Neural progenitor cell (in vitro differentiated cells): ENCODE data around the gene ITPR3. TPM values are rescaled to one million over a fixed set of nuclear protein-coding genes. Genes with fewer than 3 reads are reported as not detected.

Source experiments
- DNase-seq: peaks from one replicate; pipeline ENCODE4 v3.0.0-alpha.2; 2016; ENCODE audit warnings: low spot score
- H2AFZ ChIP-seq: fragments of 200-600 bp; sonication (generic); replicated peaks from 2 replicates; pipeline ENCODE4 v1.6.1; 2016; ENCODE audit warnings: antibody characterized with exemption
- H3F3A ChIP-seq: fragments of 200-600 bp; sonication (generic); 2 replicates; pipeline ENCODE4 v1.6.1; 2016; ENCODE audit warnings: antibody characterized with exemption, low read depth
- H3K27ac ChIP-seq: fragments of 200-600 bp; sonication (generic); 2 replicates; pipeline ENCODE4 v1.5.1; 2016; ENCODE audit warnings: mild to moderate bottlenecking
- H3K27me3 ChIP-seq: fragments of 200-600 bp; sonication (generic); 2 replicates; pipeline ENCODE4 v1.6.1; 2016; ENCODE audit warnings: mild to moderate bottlenecking, moderate library complexity
- H3K36me3 ChIP-seq: fragments of 200-600 bp; sonication (generic); 2 replicates; pipeline ENCODE4 v1.5.1; 2016
- H3K4me1 ChIP-seq: fragments of 200-600 bp; sonication (generic); 2 replicates; pipeline ENCODE4 v1.6.1; 2016; ENCODE audit warnings: mixed run types
- H3K4me2 ChIP-seq: fragments of 200-600 bp; sonication (generic); 2 replicates; pipeline ENCODE4 v1.6.1; 2016
- H3K4me3 ChIP-seq: fragments of 200-600 bp; sonication (generic); 2 replicates; pipeline ENCODE4 v1.5.1; 2016
- H3K79me2 ChIP-seq: fragments of 200-600 bp; sonication (generic); 2 replicates; pipeline ENCODE4 v1.6.1; 2016; ENCODE audit warnings: low read depth
- H3K9ac ChIP-seq: fragments of 200-600 bp; sonication (generic); 2 replicates; pipeline ENCODE4 v1.6.1; 2016
- H3K9me3 ChIP-seq: fragments of 200-600 bp; sonication (generic); 2 replicates; pipeline ENCODE4 v1.5.1; 2016; ENCODE audit warnings: low read depth
- H4K20me1 ChIP-seq: fragments of 200-600 bp; sonication (generic); 2 replicates; pipeline ENCODE4 v1.6.1; 2016; ENCODE audit warnings: low read depth
- H3K27ac Mint-ChIP-seq: 3 replicates; pipeline ENCODE4 v1.8.0; 2021; ENCODE audit warnings: mixed read lengths
- H3K27me3 Mint-ChIP-seq: 2 replicates; pipeline ENCODE4 v1.8.0; 2022; ENCODE audit warnings: low read depth, mild to moderate bottlenecking, inconsistent platforms, moderate library complexity, mixed read lengths; ENCODE audit not compliant: insufficient read depth
- H3K36me3 Mint-ChIP-seq: 3 replicates; pipeline ENCODE4 v1.8.0; 2021; ENCODE audit warnings: mixed read lengths
- H3K4me1 Mint-ChIP-seq: 3 replicates; pipeline ENCODE4 v1.8.0; 2021; ENCODE audit warnings: mixed read lengths
- H3K4me3 Mint-ChIP-seq: 3 replicates; pipeline ENCODE4 v1.8.0; 2021; ENCODE audit warnings: mild to moderate bottlenecking, moderate library complexity, mixed read lengths
- H3K9me3 Mint-ChIP-seq: 3 replicates; pipeline ENCODE4 v1.8.0; 2020; ENCODE audit warnings: mixed read lengths
- CTCF ChIP-seq: fragments of 200-600 bp; sonication (generic); IDR thresholded peaks from 2 replicates; pipeline ENCODE4 v1.5.1; 2017; ENCODE audit warnings: antibody characterized with exemption, mild to moderate bottlenecking
- EZH2 ChIP-seq: fragments of 200-600 bp; sonication (generic); IDR thresholded peaks from 2 replicates; pipeline ENCODE4 v1.6.1; 2017; ENCODE audit warnings: antibody characterized with exemption, mild to moderate bottlenecking, moderate library complexity
- EZH2phosphoT487 ChIP-seq: fragments of 200-600 bp; sonication (generic); IDR thresholded peaks from 2 replicates; pipeline ENCODE4 v1.6.1; 2017; ENCODE audit warnings: antibody characterized with exemption
- microRNA counts: library from miRNA; unstranded; fragments of <30 nt; microRNA quantifications from one replicate; lab custom pipeline; 2016
- microRNA-seq: library from miRNA; unstranded; fragments of <30 nt; microRNA quantifications from one replicate; pipeline ENCODE4, GENCODE V29; 2016
- small RNA-seq: library from RNA; depleted of rRNA; stranded (forward); fragments of <200 nt; gene quantifications from one replicate; pipeline ENCODE3, GENCODE V24; 2015
- total RNA-seq: library from RNA; depleted of rRNA; stranded (reverse); fragments of >200 nt; gene quantifications from 2 replicates; pipeline ENCODE4 v1.2.3, GENCODE V29; 2015; ENCODE audit warnings: low replicate concordance

Gene ITPR3
- total RNA-seq, 1 donor from 2014 or later: 1.5 TPM

DNA sequence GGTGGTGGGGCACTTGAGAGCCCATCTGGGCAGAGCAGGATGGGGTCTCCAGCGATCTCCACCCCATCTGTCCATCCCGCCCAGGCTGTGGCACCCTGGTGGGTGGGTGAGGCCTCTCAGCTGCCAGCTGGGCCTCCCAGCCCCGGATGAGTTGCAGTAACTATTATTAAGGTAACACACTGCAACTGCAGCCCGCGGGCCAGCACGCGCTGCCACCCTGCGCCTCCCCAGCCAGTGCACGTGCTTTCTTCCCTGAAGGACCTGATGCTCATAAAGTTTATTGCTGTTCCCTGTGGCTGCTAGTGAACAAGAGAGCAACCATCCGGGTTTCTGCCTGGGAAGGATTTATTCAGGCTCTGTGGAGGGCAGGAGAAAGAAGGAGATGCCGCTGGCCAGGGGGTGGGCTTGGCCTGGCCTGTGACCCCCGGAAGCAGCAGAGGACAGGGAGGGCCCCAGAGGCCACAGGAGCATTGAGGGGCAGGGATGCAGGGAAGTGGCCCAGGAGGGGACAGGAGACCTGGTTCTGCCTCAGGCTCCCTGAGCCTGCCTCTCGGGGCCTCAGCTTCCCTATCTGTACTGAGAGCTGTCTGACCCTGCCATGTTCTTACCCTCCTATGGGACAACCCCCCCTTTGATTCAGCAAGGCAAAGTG, 123.9 kb downstream of the ITPR3 start:
- Histone ChIP-seq H3K9me3 (no peaks in the 10 kb centered on the region), H3K4me2 (peak overlapping the region; percentile 66), H2AFZ (no peak overlapping the region), H3K27ac (peak overlapping the region; percentile 31), H3K4me3 (no peak overlapping the region), H4K20me1 (no peaks in the 10 kb centered on the region), H3K4me1 (peaks cover 57% of the 10 kb centered on the region), H3K9ac (no peak overlapping the region), H3K79me2 (no peaks in the 10 kb centered on the region), H3K27me3 (no peaks in the 10 kb centered on the region), H3F3A (peaks cover 28% of the 10 kb centered on the region), H3K36me3 (no peaks in the 10 kb centered on the region)
- H3K4me3 Mint-ChIP-seq: no peak overlapping the region
- no peaks in the 10 kb centered on the region for H3K36me3 Mint-ChIP-seq
- peaks cover 59% of the 10 kb centered on the region for H3K4me1 Mint-ChIP-seq
- peaks cover 14% of the 10 kb centered on the region for H3K27me3 Mint-ChIP-seq
- TF ChIP-seq EZH2: no peak
- TF ChIP-seq CTCF: no peak
- TF ChIP-seq EZH2phosphoT487: no peak
- H3K27ac Mint-ChIP-seq: peak overlapping the region; percentile 85
- no peaks in the 10 kb centered on the region for H3K9me3 Mint-ChIP-seq
- peak; percentile 25 for DNase-seq

GRCh38 chr6:33745548-33745947, 124.4 kb downstream of the ITPR3 start:
- DNase-seq: no peak
- no peak overlapping the region for H3K9ac ChIP-seq
- peak overlapping the region; percentile 66 for H3K4me2 ChIP-seq

More at GRCh38 chr6:33745548-33745947, 124.4 kb downstream of the ITPR3 start:
- Mint-ChIP-seq H3K4me1 (peaks cover 63% of the 10 kb centered on the region), H3K4me3 (peak overlapping the region; percentile 20), H3K27ac (peak overlapping the region; percentile 61), H3K36me3 (no peaks in the 10 kb centered on the region), H3K27me3 (peaks cover 14% of the 10 kb centered on the region), H3K9me3 (no peaks in the 10 kb centered on the region)
- Histone ChIP-seq H3F3A (peaks cover 28% of the 10 kb centered on the region), H3K79me2 (no peaks in the 10 kb centered on the region), H3K36me3 (no peaks in the 10 kb centered on the region), H3K27ac (peak overlapping the region; percentile 31), H4K20me1 (no peaks in the 10 kb centered on the region), H2AFZ (no peak overlapping the region), H3K9me3 (no peaks in the 10 kb centered on the region), H3K4me1 (peaks cover 57% of the 10 kb centered on the region), H3K4me3 (no peak overlapping the region), H3K27me3 (no peaks in the 10 kb centered on the region)
- TF ChIP-seq EZH2phosphoT487 (no peak), CTCF (no peak), EZH2 (no peak)

MicroRNA genes within 50 kb of the gene (microRNA counts, 767-probe panel; counts per million panel counts)
- microRNA hsa-miR-3934 (lab: Ali Mortazavi, UCI): 460 counts per million, percentile 90 among the panel's probes with 10 or more counts

Small RNAs within 50 kb of the gene (microRNA-seq; reads per million reads assigned to microRNA genes)
- gene MIR3934: 0.91 reads per million

Small RNAs within 50 kb of the gene (small RNA-seq; reads per million reads assigned to genes)
- gene MIR3934: not detected

Other genes starting within 250 kb of the ITPR3 start
- 93.9 and 179 TPM in 2 replicates for gene KIFC1, start 229.5 kb upstream of the ITPR3 start, total RNA-seq
- gene PHF1, start 210.3 kb upstream of the ITPR3 start, total RNA-seq: 25.6 and 55.8 TPM in 2 replicates
- gene CUTA, start 203.2 kb upstream of the ITPR3 start, total RNA-seq: 118 and 186 TPM in 2 replicates
- gene SYNGAP1, start 201.3 kb upstream of the ITPR3 start, total RNA-seq: 14.1 and 29.7 TPM in 2 replicates
- gene ZBTB9, start 166.7 kb upstream of the ITPR3 start, total RNA-seq: 10.2 and 12.7 TPM in 2 replicates
- 13.9 and 40.0 TPM in 2 replicates for gene BAK1, start 41.0 kb upstream of the ITPR3 start, total RNA-seq
- gene UQCC2, start 90.4 kb downstream of the ITPR3 start, total RNA-seq: 47.7 and 95.9 TPM in 2 replicates
- gene IP6K3, start 125.6 kb downstream of the ITPR3 start, total RNA-seq: 2.9 and 4.6 TPM in 2 replicates
- gene LEMD2, start 167.8 kb downstream of the ITPR3 start, total RNA-seq: 31.8 and 53.4 TPM in 2 replicates
- gene MLN, start 182.7 kb downstream of the ITPR3 start, total RNA-seq: not detected in 2 replicates